OCI-LY7 (cell line): Measurements from ENCODE around the gene ADAM15. TPM values are rescaled to one million over a fixed set of nuclear protein-coding genes. Genes with fewer than 3 reads are reported as not detected.

ENCODE experiments used
- BruUV-seq: library from RNA; stranded (reverse); fragments of 400-500 nt; replicated peaks from 2 replicates; lab custom pipeline; 2021; lab: Mats Ljungman, UMichigan
- CTCF ChIA-PET: fragments of 300-600 bp; sonication (Branson Sonifier 250); formaldehyde crosslinking; loops from one replicate; lab custom pipeline; 2022; ENCODE audit warnings: antibody characterized with exemption; ENCODE audit not compliant: unreplicated experiment; lab: Charles Lee
- POLR2A ChIA-PET: fragments of 300-600 bp; sonication (Branson Sonifier 250); formaldehyde crosslinking; loops from one replicate; lab custom pipeline; 2022; ENCODE audit warnings: antibody characterized with exemption; lab: Charles Lee
- DNase-seq: peaks from one replicate; pipeline ENCODE4 v3.0.0-alpha.2; 2015; ENCODE audit warnings: low spot score
- H2AFZ ChIP-seq: fragments of 200-600 bp; sonication (generic), shearing (Covaris generic); 2 replicates; pipeline ENCODE4 v1.6.1; 2014; ENCODE audit warnings: mild to moderate bottlenecking, antibody characterized with exemption, low read length, moderate library complexity
- H3K27ac ChIP-seq: fragments of 200-600 bp; sonication (generic); 2 replicates; pipeline ENCODE4 v1.5.1; 2014; ENCODE audit warnings: mixed run types, low read depth, mild to moderate bottlenecking, moderate library complexity, low read length, inconsistent platforms; ENCODE audit not compliant: poor library complexity, severe bottlenecking
- H3K36me3 ChIP-seq: fragments of 200-600 bp; sonication (generic); 2 replicates; pipeline ENCODE4 v1.6.1; 2014; ENCODE audit warnings: mild to moderate bottlenecking, antibody characterized with exemption, low read length, moderate library complexity, mixed read lengths; ENCODE audit not compliant: insufficient read depth
- H3K4me1 ChIP-seq: fragments of 200-600 bp; sonication (generic); 2 replicates; pipeline ENCODE4 v1.5.1; 2014; ENCODE audit warnings: mild to moderate bottlenecking, low read length; ENCODE audit not compliant: insufficient read depth, poor library complexity, severe bottlenecking
- H3K4me2 ChIP-seq: fragments of 200-600 bp; sonication (generic); 2 replicates; pipeline ENCODE4 v1.6.1; 2014; ENCODE audit warnings: mild to moderate bottlenecking, low read length
- H3K4me3 ChIP-seq: fragments of 200-600 bp; sonication (generic); 2 replicates; pipeline ENCODE4 v1.5.1; 2014; ENCODE audit warnings: mild to moderate bottlenecking, low read depth, low read length; ENCODE audit not compliant: poor library complexity, severe bottlenecking
- H3K79me2 ChIP-seq: fragments of 200-600 bp; sonication (generic); 2 replicates; pipeline ENCODE4 v1.6.1; 2016; ENCODE audit warnings: low read depth, mild to moderate bottlenecking, low read length, moderate library complexity, mixed read lengths; ENCODE audit not compliant: insufficient read depth
- H3K9me2 ChIP-seq: fragments of 200-600 bp; sonication (generic); 2 replicates; pipeline ENCODE4 v1.6.1; 2016; ENCODE audit warnings: mild to moderate bottlenecking, low read length, mixed read lengths; ENCODE audit not compliant: insufficient read depth
- H3K9me3 ChIP-seq: fragments of 200-600 bp; sonication (generic); 2 replicates; pipeline ENCODE4 v1.6.1; 2014; ENCODE audit warnings: mild to moderate bottlenecking, mixed run types, low read length, mixed read lengths
- H4K20me1 ChIP-seq: fragments of 200-600 bp; sonication (generic); 2 replicates; pipeline ENCODE4 v1.6.1; 2014; ENCODE audit warnings: mild to moderate bottlenecking, antibody characterized with exemption, low read length, moderate library complexity, mixed read lengths; ENCODE audit not compliant: insufficient read depth
- CTCF ChIP-seq: fragments of 200-600 bp; sonication (generic); conservative IDR thresholded peaks from 2 replicates; pipeline ENCODE4 v1.5.1; 2014; ENCODE audit warnings: mild to moderate bottlenecking, antibody characterized with exemption, low read length, moderate library complexity, mixed read lengths
- EZH2phosphoT487 ChIP-seq: fragments of 200-600 bp; sonication (generic); IDR thresholded peaks from 2 replicates; pipeline ENCODE4 v1.6.1; 2018; ENCODE audit warnings: low read depth, borderline replicate concordance, mild to moderate bottlenecking, mixed run types, antibody characterized with exemption, low read length, moderate library complexity, mixed read lengths
- intact Hi-C: fragments of 100-400 bp; cut with micrococcal nuclease; formaldehyde crosslinking; loops from one replicate; pipeline ENCODE4 v1.10.0; 2022; ENCODE audit not compliant: unreplicated experiment
- total RNA-seq, 2 experiments: library from RNA; depleted of rRNA in 1 of 2; stranded (reverse); fragments of >200 nt in 1 of 2; shearing (Covaris generic) in 1 of 2; gene quantifications; 2 replicates each; pipeline ENCODE4 v1.2.3, GENCODE V29; 2014 to 2022

The ADAM15 gene
- total RNA-seq, 2 experiments from 2014 or later: 19.7 to 56.1 TPM

- no peaks in the 10 kb centered on the region for H4K20me1 ChIP-seq
- H3K4me3 ChIP-seq: no peak overlapping the region
- H3K4me1 ChIP-seq: peaks cover 7% of the 10 kb centered on the region
- no peak overlapping the region for H3K27ac ChIP-seq
- no peaks in the 10 kb centered on the region for H3K9me2 ChIP-seq
- H3K36me3 ChIP-seq: no peaks in the 10 kb centered on the region
- no peak for TF ChIP-seq CTCF
- TF ChIP-seq EZH2phosphoT487: no peak
- no peak overlapping the region for H2AFZ ChIP-seq
- no peaks in the 10 kb centered on the region for H3K9me3 ChIP-seq
- H3K4me2 ChIP-seq: no peak overlapping the region
- H3K79me2 ChIP-seq: no peaks in the 10 kb centered on the region
- DNase-seq: no peak
- intact Hi-C loops: loop anchor here (2.0 kb wide), 1 partner anchor 16 kb away; no protein-coding TSS in a partner anchor
- ChIA-PET POLR2A (interaction anchor here (0.6 to 1.4 kb wide), 9 partner anchors 8 to 484 kb away, joined by 3 to 6 read pairs (median 3); partner anchors contain the start of genes CKS1B and EFNA4), CTCF (interaction anchor here (0.6 to 1.7 kb wide), 7 partner anchors 13 to 163 kb away, joined by 3 to 11 read pairs (median 3); partner anchors contain the start of gene PMVK)
- no TSS peak for BruUV-seq
These were observed 6.8 kb upstream of the ADAM15 start for GRCh38 chr1:155044365-155044764.

GRCh38 chr1:155044812-155045657, 6.1 kb upstream of the ADAM15 start:
- no peaks in the 10 kb centered on the region for H3K9me2 ChIP-seq
- H3K9me3 ChIP-seq: no peaks in the 10 kb centered on the region
- no peak overlapping the region for H3K27ac ChIP-seq
- CTCF ChIA-PET: interaction anchor here (0.6 to 1.7 kb wide), 6 partner anchors 12 to 164 kb away, joined by 3 to 11 read pairs (median 4); no protein-coding TSS in a partner anchor
- peaks cover 11% of the 10 kb centered on the region for H3K4me1 ChIP-seq
- no peak overlapping the region for H3K4me2 ChIP-seq
- H3K36me3 ChIP-seq: no peaks in the 10 kb centered on the region
- intact Hi-C loops: loop anchor here (1.0 to 2.0 kb wide), 2 partner anchors 16 to 39 kb away; no protein-coding TSS in a partner anchor
- no TSS peak for BruUV-seq
- H4K20me1 ChIP-seq: no peaks in the 10 kb centered on the region
- no peak overlapping the region for H2AFZ ChIP-seq
- POLR2A ChIA-PET: interaction anchor here (0.7 to 1.4 kb wide), 6 partner anchors 8 to 485 kb away, joined by 3 to 6 read pairs (median 4); partner anchors contain the start of gene EFNA4
- TF ChIP-seq EZH2phosphoT487: no peak
- TF ChIP-seq CTCF: peak; percentile 88
- DNase-seq: peak; percentile 81
- no peaks in the 10 kb centered on the region for H3K79me2 ChIP-seq
- no peak overlapping the region for H3K4me3 ChIP-seq
